ENCODE measurements around the gene BTNL9. TPM values are rescaled to one million over a fixed set of nuclear protein-coding genes. Genes with fewer than 3 reads are reported as not detected.

BTNL9 gene
- total RNA-seq, 1 experiment from 2014 or later = not detected

DNA sequence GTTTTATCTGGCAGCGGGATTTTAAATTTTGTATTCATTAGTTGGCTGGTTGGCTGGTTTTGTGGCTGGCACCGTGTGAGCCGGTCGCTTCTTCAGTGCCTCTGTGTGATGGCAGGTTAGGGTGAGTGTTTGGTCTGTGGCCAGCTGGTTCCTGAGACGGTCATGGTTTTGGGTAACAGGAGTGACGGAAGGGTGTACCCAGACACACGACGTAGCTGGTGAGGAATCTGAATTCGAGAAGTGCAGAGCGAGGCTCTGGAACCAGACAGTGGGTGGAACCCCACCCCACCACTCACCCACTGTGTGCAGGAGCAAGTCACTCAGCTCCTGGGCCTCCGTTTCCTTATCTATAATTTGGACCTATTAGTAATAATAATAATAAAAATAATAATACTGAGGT lies 2.7 kb downstream of the BTNL9 start:
- ChIA-PET CTCF (no interaction called here), POLR2A (ENCODE audit: low non-redundant PET) (no interaction called here)
- no peak for DNase-seq (ENCODE audit: low spot score)
- Histone ChIP-seq H3K36me3 (ENCODE audit: insufficient read depth, low read length, poor library complexity, severe bottlenecking) (no peaks in the 10 kb centered on the region), H3K27me3 (replicated peaks; ENCODE audit: insufficient read depth, low read depth, low read length, poor library complexity) (peaks cover 63% of the 10 kb centered on the region), H3K9me3 (ENCODE audit: low read depth, low read length, poor library complexity, severe bottlenecking) (no peaks in the 10 kb centered on the region), H3K4me1 (ENCODE audit: insufficient read depth, low read length, poor library complexity, severe bottlenecking) (no peaks in the 10 kb centered on the region), H3K27ac (ENCODE audit: low read depth, low read length, poor library complexity, severe bottlenecking) (no peak overlapping the region), H3K4me3 (ENCODE audit: low read depth, low read length, poor library complexity, severe bottlenecking) (no peak overlapping the region)
- intact Hi-C loops (cut with micrococcal nuclease; ENCODE audit: unreplicated experiment) = no loop called here
- TF ChIP-seq CTCF (conservative IDR thresholded peaks at IDR 0.05; ENCODE audit: low read depth, low read length) = no peak
- no peak for TF ChIP-seq EZH2 (IDR thresholded peaks at IDR 0.05; ENCODE audit: borderline replicate concordance, low read depth, low read length, poor library complexity, severe bottlenecking)
- BruUV-seq (replicated peaks) = no TSS peak

DNA sequence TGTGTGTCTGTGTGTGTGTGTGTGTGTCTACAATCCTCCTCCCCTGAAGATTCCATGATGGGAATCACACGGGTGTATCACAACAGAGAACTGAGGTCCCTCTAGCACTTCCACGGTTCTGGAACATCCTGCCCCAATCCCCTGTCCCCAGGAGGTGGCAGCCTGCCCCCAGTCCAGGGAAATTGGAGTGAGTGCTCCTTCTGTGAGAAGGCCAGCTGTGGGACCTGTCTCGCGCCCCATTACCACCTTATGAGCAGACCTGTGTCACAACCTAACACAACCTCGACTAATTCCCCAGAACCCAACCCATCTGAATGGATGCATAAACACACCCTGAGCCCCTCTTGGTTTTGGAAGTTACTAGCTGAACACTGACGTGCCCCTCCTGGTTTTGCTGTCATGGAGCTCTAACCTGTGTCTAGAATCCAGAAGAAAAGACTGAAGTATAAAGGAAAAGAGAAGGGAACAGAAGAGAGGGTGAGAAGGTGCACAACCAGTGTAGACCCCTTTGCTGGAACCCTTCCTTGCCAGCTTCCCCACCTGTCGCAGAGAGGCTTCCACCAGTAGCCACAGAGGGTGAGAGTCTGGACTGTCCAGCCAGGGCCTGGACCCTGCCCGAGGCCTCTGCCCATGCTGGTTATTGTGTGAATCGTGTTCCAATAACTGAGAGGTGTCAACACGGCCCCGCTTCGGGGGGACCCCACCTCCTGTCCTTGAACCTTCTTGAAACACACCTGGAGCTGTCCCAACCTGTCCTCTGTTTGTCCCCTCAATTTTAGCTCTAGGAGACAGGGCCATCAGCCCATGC lies 3.4 kb downstream of the BTNL9 start:
- Histone ChIP-seq H3K27me3 (replicated peaks; ENCODE audit: insufficient read depth, low read depth, low read length, poor library complexity) (peaks cover 71% of the 10 kb centered on the region), H3K36me3 (ENCODE audit: insufficient read depth, low read length, poor library complexity, severe bottlenecking) (no peaks in the 10 kb centered on the region), H3K27ac (ENCODE audit: low read depth, low read length, poor library complexity, severe bottlenecking) (no peak overlapping the region), H3K4me3 (ENCODE audit: low read depth, low read length, poor library complexity, severe bottlenecking) (no peak overlapping the region), H3K9me3 (ENCODE audit: low read depth, low read length, poor library complexity, severe bottlenecking) (no peaks in the 10 kb centered on the region), H3K4me1 (ENCODE audit: insufficient read depth, low read length, poor library complexity, severe bottlenecking) (no peaks in the 10 kb centered on the region)
- intact Hi-C loops (cut with micrococcal nuclease; ENCODE audit: unreplicated experiment) = no loop called here
- TF ChIP-seq CTCF (conservative IDR thresholded peaks at IDR 0.05; ENCODE audit: low read depth, low read length) (no peak), EZH2 (IDR thresholded peaks at IDR 0.05; ENCODE audit: borderline replicate concordance, low read depth, low read length, poor library complexity, severe bottlenecking) (no peak)
- DNase-seq (ENCODE audit: low spot score) = no peak
- BruUV-seq (replicated peaks) = no TSS peak
- ChIA-PET CTCF (no interaction called here), POLR2A (ENCODE audit: low non-redundant PET) (no interaction called here)

- POLR2A ChIA-PET (ENCODE audit: low non-redundant PET) = no interaction called here
- H3K36me3 ChIP-seq (ENCODE audit: insufficient read depth, low read length, poor library complexity, severe bottlenecking) = no peaks in the 10 kb centered on the region
- intact Hi-C loops (cut with micrococcal nuclease; ENCODE audit: unreplicated experiment) = no loop called here
- no peaks in the 10 kb centered on the region for H3K4me1 ChIP-seq (ENCODE audit: insufficient read depth, low read length, poor library complexity, severe bottlenecking)
- no peak for TF ChIP-seq CTCF (conservative IDR thresholded peaks at IDR 0.05; ENCODE audit: low read depth, low read length)
- TF ChIP-seq EZH2 (IDR thresholded peaks at IDR 0.05; ENCODE audit: borderline replicate concordance, low read depth, low read length, poor library complexity, severe bottlenecking) = no peak
- H3K27ac ChIP-seq (ENCODE audit: low read depth, low read length, poor library complexity, severe bottlenecking) = no peak overlapping the region
- H3K9me3 ChIP-seq (ENCODE audit: low read depth, low read length, poor library complexity, severe bottlenecking) = no peaks in the 10 kb centered on the region
- H3K4me3 ChIP-seq (ENCODE audit: low read depth, low read length, poor library complexity, severe bottlenecking) = no peak overlapping the region
- CTCF ChIA-PET = no interaction called here
- peaks cover 74% of the 10 kb centered on the region for H3K27me3 ChIP-seq (replicated peaks; ENCODE audit: insufficient read depth, low read depth, low read length, poor library complexity)
- no TSS peak for BruUV-seq (replicated peaks)
- no peak for DNase-seq (ENCODE audit: low spot score)
These were observed 4.1 kb downstream of the BTNL9 start for GRCh38 chr5:181044093-181044599.

All from A673 (cell line).